HFF-Myc (cell line): ENCODE measurements around the gene PCSK1.
"Not testable (repeated sequence)": the region's sequence is repeated elsewhere in the genome, so short reads cannot be mapped to it uniquely, and the experiment has no call there.

Source experiments
- DNase-seq: peaks from one replicate; pipeline ENCODE4 v3.0.0-alpha.2; 2011; ENCODE audit warnings: low read depth; ENCODE audit errors: extremely low read depth
- H3K4me3 ChIP-seq: replicated peaks from 2 replicates; pipeline ENCODE4 v1.5.1; 2011; ENCODE audit warnings: low read depth, mild to moderate bottlenecking, control low read depth, low read length
- TF ChIP-seq, protein P1 (sequence below): IDR thresholded peaks from 2 replicates; pipeline ENCODE4 v1.5.1; 2012; ENCODE audit warnings: mild to moderate bottlenecking, low read depth, low read length, control low read depth; ENCODE audit errors: missing control alignments

Gene PCSK1

DNA sequence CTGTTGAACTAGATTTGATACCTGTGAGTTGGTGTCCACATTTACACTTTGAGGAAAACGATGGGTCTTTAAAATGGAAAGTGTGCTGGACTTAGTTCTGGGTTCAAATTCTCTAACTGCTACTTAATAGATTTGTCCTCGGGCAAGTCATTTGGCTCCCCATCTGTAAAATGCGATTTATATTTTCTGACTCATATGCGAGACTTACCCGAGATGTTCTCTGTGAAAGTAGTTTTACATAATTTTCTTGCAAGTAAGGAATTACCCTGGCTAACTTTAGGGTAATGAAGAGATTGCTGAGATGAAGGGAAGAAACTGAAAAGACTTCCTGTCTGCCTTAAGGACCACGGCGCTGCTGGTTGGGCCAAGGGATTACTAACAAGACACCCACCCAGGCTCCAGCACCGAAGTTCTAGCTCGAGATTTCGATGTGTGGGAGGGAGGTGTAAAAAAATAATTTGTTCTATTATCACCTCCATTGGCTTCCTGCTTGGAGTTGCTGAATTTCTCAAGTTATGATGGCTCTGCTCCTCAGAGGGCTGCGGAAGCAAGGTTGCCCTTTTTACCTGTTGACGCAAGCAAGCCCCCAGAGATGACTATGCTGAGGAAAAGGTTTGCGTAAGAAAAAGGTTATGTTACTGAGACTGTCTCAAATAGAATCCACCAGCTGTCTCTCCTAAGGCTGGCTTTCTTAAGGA is 24.1 kb downstream of the PCSK1 start:
- TF ChIP-seq, protein P1, sequence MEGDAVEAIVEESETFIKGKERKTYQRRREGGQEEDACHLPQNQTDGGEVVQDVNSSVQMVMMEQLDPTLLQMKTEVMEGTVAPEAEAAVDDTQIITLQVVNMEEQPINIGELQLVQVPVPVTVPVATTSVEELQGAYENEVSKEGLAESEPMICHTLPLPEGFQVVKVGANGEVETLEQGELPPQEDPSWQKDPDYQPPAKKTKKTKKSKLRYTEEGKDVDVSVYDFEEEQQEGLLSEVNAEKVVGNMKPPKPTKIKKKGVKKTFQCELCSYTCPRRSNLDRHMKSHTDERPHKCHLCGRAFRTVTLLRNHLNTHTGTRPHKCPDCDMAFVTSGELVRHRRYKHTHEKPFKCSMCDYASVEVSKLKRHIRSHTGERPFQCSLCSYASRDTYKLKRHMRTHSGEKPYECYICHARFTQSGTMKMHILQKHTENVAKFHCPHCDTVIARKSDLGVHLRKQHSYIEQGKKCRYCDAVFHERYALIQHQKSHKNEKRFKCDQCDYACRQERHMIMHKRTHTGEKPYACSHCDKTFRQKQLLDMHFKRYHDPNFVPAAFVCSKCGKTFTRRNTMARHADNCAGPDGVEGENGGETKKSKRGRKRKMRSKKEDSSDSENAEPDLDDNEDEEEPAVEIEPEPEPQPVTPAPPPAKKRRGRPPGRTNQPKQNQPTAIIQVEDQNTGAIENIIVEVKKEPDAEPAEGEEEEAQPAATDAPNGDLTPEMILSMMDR, result no peak
- DNase-seq, result no peak
- H3K4me3 ChIP-seq, result no peak overlapping the region

DNA sequence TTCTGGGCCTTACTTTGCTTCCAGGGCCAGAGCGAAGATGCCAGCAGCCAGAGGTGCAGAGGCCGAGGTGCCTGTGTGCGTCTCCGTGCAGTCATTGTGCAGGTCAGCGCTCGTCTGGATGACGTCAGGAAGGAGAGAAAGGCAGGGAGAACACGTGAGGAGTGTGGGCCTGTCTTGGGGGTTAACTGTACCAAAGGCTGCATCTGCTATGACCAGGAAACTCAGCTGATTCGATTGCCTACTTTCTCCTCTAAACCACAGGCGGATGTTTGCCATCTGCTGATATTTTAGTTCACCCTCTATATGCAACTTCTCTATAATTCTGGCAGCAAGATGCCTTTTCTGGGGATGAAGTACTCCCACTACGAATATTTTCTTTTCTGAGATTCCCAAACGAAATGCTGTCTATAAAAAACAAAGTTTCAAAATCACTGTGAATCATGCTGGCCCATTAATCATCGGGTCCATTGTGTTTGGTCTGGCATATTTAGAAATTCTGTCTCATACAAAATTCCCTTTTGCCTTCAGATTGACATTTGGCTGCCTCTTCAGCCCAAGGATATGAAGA is 24.8 kb downstream of the PCSK1 start:
- DNase-seq, result no peak
- TF ChIP-seq, protein P1, result no peak
- H3K4me3 ChIP-seq, result no peak overlapping the region

DNA sequence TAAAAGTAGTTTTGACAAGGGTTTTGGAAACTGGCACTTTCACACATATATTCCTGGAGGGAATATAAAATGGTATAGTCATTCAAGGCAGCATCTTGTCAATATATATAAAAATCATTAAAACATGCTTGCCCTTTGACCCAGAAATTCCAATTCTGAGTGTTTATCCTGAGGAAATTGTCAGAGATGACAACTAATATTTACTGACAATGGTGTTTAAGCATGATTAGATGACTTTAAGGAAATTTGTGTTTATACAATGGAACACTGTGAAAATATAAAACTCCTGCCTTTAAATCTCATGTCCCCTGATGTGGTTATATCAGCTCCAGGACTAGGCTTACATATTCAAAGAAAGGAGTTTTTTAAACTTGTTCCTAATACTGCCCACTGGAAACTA is 25.6 kb downstream of the PCSK1 start:
- TF ChIP-seq, protein P1, result no peak
- no peak overlapping the region for H3K4me3 ChIP-seq

DNA sequence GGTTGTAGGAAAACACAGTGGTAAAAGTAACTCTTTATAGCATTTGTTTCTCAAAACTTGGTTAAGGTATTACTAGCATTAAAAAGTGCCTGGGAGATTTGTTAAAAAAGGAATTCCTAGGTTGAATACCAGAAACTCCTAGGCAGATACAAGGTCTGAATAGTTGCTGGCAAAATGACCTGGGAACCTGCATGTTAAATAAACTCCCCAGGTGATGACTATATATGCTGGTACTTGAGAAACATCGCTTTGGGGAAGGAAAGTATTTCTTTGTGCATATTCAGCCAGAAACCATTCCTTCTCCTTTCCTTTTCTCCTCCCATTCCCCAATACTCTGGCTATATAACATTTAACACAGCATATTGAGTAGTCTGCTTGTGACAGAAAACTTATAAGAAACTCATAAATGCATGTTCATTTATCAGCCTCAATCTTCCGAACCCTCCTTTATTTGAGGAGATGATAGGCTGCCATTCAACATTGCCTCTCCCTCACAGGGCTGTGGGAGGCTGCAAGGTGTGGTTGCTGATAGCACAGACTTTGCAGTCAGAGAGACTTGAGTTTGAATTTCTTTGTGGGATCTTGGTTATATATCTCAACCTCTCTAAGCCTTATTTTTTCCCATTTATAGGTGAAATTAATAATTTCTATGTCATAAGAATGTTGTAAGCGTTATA is 28.7 kb downstream of the PCSK1 start:
- DNase-seq, result no peak
- TF ChIP-seq, protein P1, result no peak
- H3K4me3 ChIP-seq, result no peak overlapping the region

More for the DNA sequence above, 25.6 kb downstream of the PCSK1 start:
- no peak for DNase-seq

DNA sequence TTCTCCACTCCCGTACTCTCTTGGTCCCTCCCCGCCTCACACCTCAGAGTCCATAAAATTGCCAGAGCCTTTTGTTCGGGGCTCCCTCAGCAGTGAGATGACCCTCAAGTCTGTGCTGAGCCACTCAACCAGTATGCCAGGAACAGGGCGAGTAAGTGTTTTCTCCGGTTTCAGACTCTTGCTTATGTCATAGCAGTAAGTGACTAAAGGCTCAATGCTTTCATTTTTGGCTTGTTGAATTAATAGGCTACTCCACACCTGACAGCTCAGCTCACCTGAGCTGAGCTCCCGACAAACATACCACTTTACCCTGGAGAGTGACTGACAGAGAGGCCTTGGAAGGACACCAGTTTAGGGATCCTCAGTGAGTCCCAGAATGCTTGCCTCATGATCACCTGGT is 30.5 kb downstream of the PCSK1 start:
- no peak overlapping the region for H3K4me3 ChIP-seq
- no peak for DNase-seq
- TF ChIP-seq, protein P1, result no peak

DNA sequence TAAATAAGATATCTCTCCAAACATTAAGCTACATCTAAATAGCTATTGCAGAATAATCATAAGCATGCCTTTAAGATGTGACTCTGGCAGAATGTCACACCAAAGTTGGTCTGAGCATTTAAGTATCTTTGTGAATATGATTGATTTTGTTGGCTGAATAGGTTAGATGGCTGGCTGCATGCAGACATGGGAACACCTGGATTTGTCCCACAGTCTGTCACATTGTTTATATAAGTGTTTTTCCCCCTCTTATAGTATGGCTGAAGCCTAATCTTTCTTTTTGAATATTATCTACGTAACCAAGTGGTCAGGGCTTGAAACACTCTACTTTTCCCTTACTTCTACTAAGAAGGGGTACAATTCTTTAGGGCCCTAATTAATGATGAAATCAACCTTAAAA is 36.2 kb downstream of the PCSK1 start:
- no peak for DNase-seq
- TF ChIP-seq, protein P1, result no peak
- H3K4me3 ChIP-seq, result no peak overlapping the region

DNA sequence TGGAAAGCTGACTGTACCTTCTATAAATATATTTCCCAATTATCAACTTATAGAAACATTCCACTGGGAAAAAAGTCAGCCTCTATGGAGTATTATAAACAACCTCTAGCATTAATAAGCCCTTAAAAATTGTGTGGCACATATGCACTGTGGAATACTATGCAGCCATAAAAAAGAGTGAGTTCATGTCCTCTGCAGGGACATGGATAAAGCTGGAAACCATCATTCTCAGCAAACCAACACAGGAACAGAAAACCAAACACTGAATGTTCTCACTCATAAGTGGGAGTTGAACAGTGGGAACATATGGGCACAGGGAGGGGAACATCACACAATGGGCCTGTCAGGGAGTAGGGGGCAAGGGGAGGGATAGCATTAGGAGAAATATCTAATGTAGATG is 37.8 kb downstream of the PCSK1 start:
- H3K4me3 ChIP-seq, DNase-seq: not testable (repeated sequence)
